ENCODE results near the gene PLEK. TPM values are rescaled to one million over a fixed set of nuclear protein-coding genes. Genes with fewer than 3 reads are reported as not detected.
"Not testable (repeated sequence)": the region's sequence is repeated elsewhere in the genome, so short reads cannot be mapped to it uniquely, and the experiment has no call there.

PLEK gene
- total RNA-seq, 1 experiment from 2014 or later: not detected

GRCh38 chr2:68441179-68441993 is 76.3 kb downstream of the PLEK start:
- peak; percentile 85 for DNase-seq (ENCODE audit: low spot score)

GRCh38 chr2:68441994-68442322 is 76.9 kb downstream of the PLEK start:
- DNase-seq (ENCODE audit: low spot score): no peak

- DNase-seq (ENCODE audit: low spot score): not testable (repeated sequence)
Measured at GRCh38 chr2:68446425-68446824, 81.3 kb downstream of the PLEK start.

Other genes starting within 250 kb of the PLEK start
- 26.4 and 28.8 TPM in 2 replicates for gene PNO1, start 207.4 kb upstream of the PLEK start, total RNA-seq (2014; rRNA removed; shearing (Covaris generic))
- gene PPP3R1, start 112.8 kb upstream of the PLEK start, total RNA-seq (2014; rRNA removed; shearing (Covaris generic)): 17.6 and 26.5 TPM in 2 replicates
- gene CNRIP1, start 45.3 kb upstream of the PLEK start, total RNA-seq (2014; rRNA removed; shearing (Covaris generic)): 19.7 and 32.6 TPM in 2 replicates
- gene FBXO48, start 102.0 kb downstream of the PLEK start, total RNA-seq (2014; rRNA removed; shearing (Covaris generic)): 0.31 and 0.72 TPM in 2 replicates
- gene APLF, start 102.3 kb downstream of the PLEK start, total RNA-seq (2014; rRNA removed; shearing (Covaris generic)): 2.1 and 2.8 TPM in 2 replicates